Endothelial cell of umbilical vein (primary cell): ENCODE data around the gene MPZL2. TPM values are rescaled to one million over a fixed set of nuclear protein-coding genes. Genes with fewer than 3 reads are reported as not detected.

Source experiments
- BruUV-seq: library from RNA; stranded (reverse); fragments of 400-500 nt; replicated peaks from 2 replicates; lab custom pipeline; 2021; lab: Mats Ljungman, UMichigan
- CTCF ChIA-PET: fragments of 300-600, 350-600 bp; sonication (Branson Sonifier 250); formaldehyde crosslinking; loops from one replicate; lab custom pipeline; 2021; ENCODE audit warnings: antibody characterized with exemption, inconsistent platforms; lab: Charles Lee
- POLR2A ChIA-PET: fragments of 300-600, 350-600 bp; sonication (Branson Sonifier 250); formaldehyde crosslinking; loops from one replicate; lab custom pipeline; 2021; ENCODE audit warnings: antibody characterized with exemption, inconsistent platforms; lab: Charles Lee
- DNase-seq: peaks from one replicate; pipeline ENCODE4 v3.0.0-alpha.2; 2011; ENCODE audit warnings: low read depth, low spot score
- FAIRE-seq: peaks from 2 replicates; lab custom pipeline; 2011; peaks lifted over from hg19 to GRCh38; lab: Jason Lieb, UNC
- H2AFZ ChIP-seq: 2 replicates; pipeline ENCODE4 v1.6.0; 2012; ENCODE audit warnings: low read depth, low read length, control low read depth, inconsistent platforms
- H3K27ac ChIP-seq: 2 replicates; pipeline ENCODE4 v1.5.1; 2011; ENCODE audit warnings: low read depth, mild to moderate bottlenecking, control low read depth, low read length, moderate library complexity; ENCODE audit not compliant: insufficient read depth
- H3K27me3 ChIP-seq, 2 experiments: 2 replicates each; pipeline versions ENCODE4 v1.6.0 to v1.6.1; 2011; ENCODE audit warnings: low read length in 2 of 2, mixed read lengths in 1 of 2; ENCODE audit not compliant: control insufficient read depth in 2 of 2, insufficient read depth in 2 of 2
- H3K36me3 ChIP-seq, 2 experiments: 2 replicates in 1 of 2; 3 replicates in 1 of 2; pipeline ENCODE4 v1.5.1; 2011; ENCODE audit warnings: low read length in 2 of 2, mild to moderate bottlenecking in 1 of 2, moderate library complexity in 1 of 2; ENCODE audit not compliant: control insufficient read depth in 2 of 2, insufficient read depth in 2 of 2; ENCODE audit errors: extremely low read depth in 1 of 2
- H3K4me1 ChIP-seq: 3 replicates; pipeline ENCODE4 v1.5.1; 2011; ENCODE audit warnings: mild to moderate bottlenecking, low read length; ENCODE audit not compliant: control insufficient read depth, insufficient read depth; ENCODE audit errors: extremely low read depth
- H3K4me2 ChIP-seq: 2 replicates; pipeline ENCODE4 v1.6.1; 2011; ENCODE audit warnings: low read length, control low read depth, mixed read lengths; ENCODE audit not compliant: insufficient read depth
- H3K4me3 ChIP-seq, 3 experiments: fragments of 200-600 bp in 1 of 3; sonication (generic), shearing (Covaris generic) in 1 of 3; replicated peaks in 1 of 3; 2 replicates each; pipeline ENCODE4 v1.5.1; 2011 to 2016; ENCODE audit warnings: control low read depth in 3 of 3, low read length in 3 of 3, mild to moderate bottlenecking in 2 of 3, inconsistent platforms in 1 of 3, low read depth in 1 of 3, moderate library complexity in 1 of 3; ENCODE audit not compliant: insufficient read depth in 1 of 3
- H3K79me2 ChIP-seq: 2 replicates; pipeline ENCODE4 v1.6.0; 2012; ENCODE audit warnings: low read length, inconsistent platforms; ENCODE audit not compliant: control insufficient read depth, insufficient read depth
- H3K9ac ChIP-seq: replicated peaks from 2 replicates; pipeline ENCODE3; 2011; ENCODE audit warnings: low read length, control low read depth; ENCODE audit not compliant: insufficient read depth; ENCODE audit errors: extremely low read depth
- H3K9me1 ChIP-seq: replicated peaks from 3 replicates; pipeline ENCODE4 v1.6.0; 2011; ENCODE audit warnings: mild to moderate bottlenecking, low read length; ENCODE audit not compliant: control insufficient read depth, insufficient read depth; ENCODE audit errors: extremely low read depth
- H3K9me3 ChIP-seq: replicated peaks from 2 replicates; pipeline ENCODE4 v1.5.1; 2012; ENCODE audit warnings: low read length, inconsistent platforms; ENCODE audit not compliant: control insufficient read depth, insufficient read depth
- H4K20me1 ChIP-seq: replicated peaks from 2 replicates; pipeline ENCODE3; 2011; ENCODE audit warnings: mild to moderate bottlenecking, low read length; ENCODE audit not compliant: control insufficient read depth, insufficient read depth; ENCODE audit errors: extremely low read depth
- CTCF ChIP-seq, 2 donors: IDR thresholded peaks; 1 replicate in 1 of 2; 2 replicates in 1 of 2; pipeline ENCODE4 v1.5.1; 2011; ENCODE audit warnings: low read length in 2 of 2, mild to moderate bottlenecking in 2 of 2, moderate library complexity in 2 of 2, control low read depth in 1 of 2, inconsistent platforms in 1 of 2, low read depth in 1 of 2; ENCODE audit not compliant: insufficient read depth in 1 of 2; ENCODE audit errors: extremely low read depth in 1 of 2
- EZH2 ChIP-seq: IDR thresholded peaks from 2 replicates; pipeline ENCODE4 v1.6.1; 2012; ENCODE audit warnings: borderline replicate concordance, low read depth, mild to moderate bottlenecking, moderate library complexity, low read length, inconsistent platforms; ENCODE audit not compliant: severe bottlenecking
- FOS ChIP-seq: IDR thresholded peaks from 2 replicates; pipeline ENCODE4 v1.6.1; 2011; ENCODE audit warnings: mild to moderate bottlenecking, low read length, moderate library complexity, borderline replicate concordance; ENCODE audit not compliant: insufficient read depth
- GATA2 ChIP-seq: IDR thresholded peaks from 2 replicates; pipeline ENCODE4 v1.7.0; 2011; ENCODE audit warnings: low read depth, mild to moderate bottlenecking, moderate library complexity, mixed read lengths, low read length; ENCODE audit not compliant: insufficient read length, insufficient read depth
- JUN ChIP-seq: IDR thresholded peaks from 2 replicates; pipeline ENCODE4 v1.6.1; 2011; ENCODE audit warnings: borderline replicate concordance, low read depth; ENCODE audit not compliant: insufficient read length, insufficient read depth
- MAX ChIP-seq: IDR thresholded peaks from 2 replicates; pipeline ENCODE4 v1.6.1; 2011; ENCODE audit not compliant: insufficient read depth, insufficient read length
- MYC ChIP-seq: IDR thresholded peaks from one replicate; pipeline ENCODE4 v1.6.1; 2011; ENCODE audit warnings: mild to moderate bottlenecking, low read depth, low read length
- POLR2A ChIP-seq: IDR thresholded peaks from 2 replicates; pipeline ENCODE4 v1.6.1; 2012; ENCODE audit warnings: low read depth, mild to moderate bottlenecking, control low read depth, low read length
- POLR2AphosphoS5 ChIP-seq: IDR thresholded peaks from 2 replicates; pipeline ENCODE4 v1.6.1; 2012; ENCODE audit warnings: low read depth, mild to moderate bottlenecking, control low read depth, low read length, moderate library complexity; ENCODE audit not compliant: insufficient read depth
- dilution Hi-C: fragments of 300-500 bp; cut with MboI; formaldehyde crosslinking; loops from one replicate; pipeline ENCODE4 v1.15.0; 2019; ENCODE audit warnings: low sequenced_read_pairs; ENCODE audit not compliant: extremely low pct_ligation_motif_present
- intact Hi-C: fragments of 100-400 bp; cut with micrococcal nuclease; formaldehyde crosslinking; loops from one replicate; pipeline ENCODE4 v1.10.0; 2022
- polyA plus RNA-seq, 4 experiments: library from polyadenylated mRNA; depleted of rRNA in 3 of 4; stranded (reverse) in 3 of 4; unstranded in 1 of 4; fragments of >200 nt; gene quantifications; 2 replicates each; pipeline versions ENCODE4 v1.2.1 to v1.2.3, GENCODE V29; 2011 to 2012; ENCODE audit warnings: missing spikeins in 1 of 4
- total RNA-seq: library from RNA; stranded (reverse); gene quantifications from 2 replicates; pipeline ENCODE4 v1.2.3, GENCODE V29; 2021

The MPZL2 gene
- total and polyA plus RNA-seq, 2 donors (not counting 3 experiments of a cell fraction or from before 2014, with no cell fraction given) = 21.0 to 49.5 TPM

GRCh38 chr11:118289401-118289800 is 25.3 kb upstream of the MPZL2 start:
- dilution Hi-C loops (no loop called here), intact Hi-C loops (no loop called here)
- no peak overlapping the region for H3K4me2 ChIP-seq
- H3K27ac ChIP-seq = no peak overlapping the region
- FAIRE-seq = no peak
- no TSS peak for BruUV-seq
- no peak for TF ChIP-seq CTCF (IDR thresholded peaks at IDR 0.05; ENCODE audit: extremely low read depth in 1 of 2, insufficient read depth in 1 of 2, low read depth in 1 of 2, low read length in 2 of 2)
- no peak for TF ChIP-seq JUN
- TF ChIP-seq EZH2 = no peak
- no peak for TF ChIP-seq POLR2AphosphoS5
- no peak for TF ChIP-seq POLR2A
- TF ChIP-seq GATA2 = no peak
- no peak for TF ChIP-seq MAX
- no peak for TF ChIP-seq FOS
- no peak for TF ChIP-seq MYC
- H3K27me3 ChIP-seq = no peaks in the 10 kb centered on the region
- ChIA-PET CTCF (interaction anchor here (0.8 to 12.3 kb wide), 7 partner anchors 12 to 118 kb away, joined by 3 to 235 read pairs (median 4); partner anchors contain the start of gene CD3E), POLR2A (no interaction called here)
- no peaks in the 10 kb centered on the region for H4K20me1 ChIP-seq
- no peaks in the 10 kb centered on the region for H3K79me2 ChIP-seq
- no peaks in the 10 kb centered on the region for H3K36me3 ChIP-seq
- no peaks in the 10 kb centered on the region for H3K4me1 ChIP-seq
- H2AFZ ChIP-seq = no peak overlapping the region
- no peaks in the 10 kb centered on the region for H3K9me1 ChIP-seq
- DNase-seq = no peak
- H3K4me3 ChIP-seq = no peak overlapping the region
- no peak overlapping the region for H3K9ac ChIP-seq
- H3K9me3 ChIP-seq = no peaks in the 10 kb centered on the region
